Mesothelial cell of epicardium (in vitro differentiated cells): ENCODE data around the gene SPON1. TPM values are rescaled to one million over a fixed set of nuclear protein-coding genes. Genes with fewer than 3 reads are reported as not detected.

ENCODE experiments used
- DNase-seq, 2 experiments: peaks; one replicate each; pipeline ENCODE4 v3.0.0; 2021; ENCODE audit warnings: low spot score in 2 of 2; ENCODE audit not compliant: unreplicated experiment in 2 of 2
- H3K27ac Mint-ChIP-seq: 2 replicates; pipeline ENCODE4 v1.8.0; 2021; ENCODE audit warnings: mixed read lengths
- H3K27me3 Mint-ChIP-seq: 2 replicates; pipeline ENCODE4 v1.8.0; 2021; ENCODE audit warnings: low read depth, mixed read lengths
- H3K36me3 Mint-ChIP-seq: 2 replicates; pipeline ENCODE4 v1.8.0; 2021; ENCODE audit warnings: mixed read lengths
- H3K4me1 Mint-ChIP-seq: 2 replicates; pipeline ENCODE4 v1.8.0; 2021; ENCODE audit warnings: mixed read lengths
- H3K4me3 Mint-ChIP-seq: 2 replicates; pipeline ENCODE4 v1.8.0; 2021; ENCODE audit warnings: mild to moderate bottlenecking, moderate library complexity, mixed read lengths
- H3K9me3 Mint-ChIP-seq: 2 replicates; pipeline ENCODE4 v1.8.0; 2021; ENCODE audit warnings: mixed read lengths
- total RNA-seq: library from RNA; stranded (reverse); gene quantifications from 3 replicates; pipeline ENCODE4 v1.2.1, GENCODE V29; 2021
- TF ChIP-seq, protein P1 (sequence below): fragments of 200-600 bp; sonication (generic); IDR thresholded peaks from one replicate; pipeline ENCODE4 v1.5.0; 2021; ENCODE audit warnings: antibody characterized with exemption; ENCODE audit not compliant: unreplicated experiment

SPON1 gene
- total RNA-seq, 1 donor from 2014 or later = 30.9 TPM

DNA sequence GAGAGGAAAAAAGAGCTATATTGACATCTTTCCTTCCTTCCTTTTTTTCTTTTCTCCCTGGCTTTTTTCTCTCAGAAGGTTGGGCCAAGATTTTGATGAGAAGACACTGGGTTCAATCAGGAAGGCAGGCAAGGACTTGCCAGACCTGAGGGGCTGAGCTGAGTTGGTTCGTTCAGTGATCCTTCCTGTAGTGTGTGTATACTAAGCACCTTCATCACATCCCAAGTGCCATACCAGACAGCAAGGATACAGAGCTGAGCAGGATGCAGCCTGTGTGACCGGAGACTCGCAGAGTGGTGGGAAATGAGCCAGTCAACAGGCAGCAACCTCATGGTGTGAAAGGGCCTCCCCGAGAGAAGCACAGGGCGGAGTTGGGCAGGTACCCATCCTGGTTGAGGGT is 95.5 kb downstream of the SPON1 start:
- no peak for DNase-seq
- Mint-ChIP-seq H3K4me3 (no peak overlapping the region), H3K9me3 (peaks cover 5% of the 10 kb centered on the region), H3K4me1 (no peaks in the 10 kb centered on the region), H3K36me3 (no peaks in the 10 kb centered on the region), H3K27ac (no peak overlapping the region), H3K27me3 (peaks cover 4% of the 10 kb centered on the region)
- TF ChIP-seq, protein P1, sequence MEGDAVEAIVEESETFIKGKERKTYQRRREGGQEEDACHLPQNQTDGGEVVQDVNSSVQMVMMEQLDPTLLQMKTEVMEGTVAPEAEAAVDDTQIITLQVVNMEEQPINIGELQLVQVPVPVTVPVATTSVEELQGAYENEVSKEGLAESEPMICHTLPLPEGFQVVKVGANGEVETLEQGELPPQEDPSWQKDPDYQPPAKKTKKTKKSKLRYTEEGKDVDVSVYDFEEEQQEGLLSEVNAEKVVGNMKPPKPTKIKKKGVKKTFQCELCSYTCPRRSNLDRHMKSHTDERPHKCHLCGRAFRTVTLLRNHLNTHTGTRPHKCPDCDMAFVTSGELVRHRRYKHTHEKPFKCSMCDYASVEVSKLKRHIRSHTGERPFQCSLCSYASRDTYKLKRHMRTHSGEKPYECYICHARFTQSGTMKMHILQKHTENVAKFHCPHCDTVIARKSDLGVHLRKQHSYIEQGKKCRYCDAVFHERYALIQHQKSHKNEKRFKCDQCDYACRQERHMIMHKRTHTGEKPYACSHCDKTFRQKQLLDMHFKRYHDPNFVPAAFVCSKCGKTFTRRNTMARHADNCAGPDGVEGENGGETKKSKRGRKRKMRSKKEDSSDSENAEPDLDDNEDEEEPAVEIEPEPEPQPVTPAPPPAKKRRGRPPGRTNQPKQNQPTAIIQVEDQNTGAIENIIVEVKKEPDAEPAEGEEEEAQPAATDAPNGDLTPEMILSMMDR = no peak

DNA sequence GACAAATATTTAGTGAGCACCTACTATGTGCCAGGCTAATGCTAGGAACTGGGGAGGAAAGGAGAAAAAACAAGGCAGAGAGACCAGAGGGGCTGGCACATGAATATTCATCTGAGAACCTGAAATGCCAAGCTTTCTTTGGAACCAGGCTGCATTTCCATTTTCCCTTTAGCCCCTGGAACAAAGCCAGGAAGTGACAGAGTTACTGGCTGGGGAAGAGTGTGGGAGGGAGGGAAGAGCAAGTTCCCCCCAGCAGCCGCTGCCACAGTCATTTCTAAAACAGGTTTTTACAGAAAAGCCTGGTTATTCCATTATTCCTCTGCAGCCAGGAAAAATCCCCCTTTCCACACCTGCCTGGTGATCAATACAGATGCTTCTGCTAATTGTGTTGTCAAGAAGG is 97.0 kb downstream of the SPON1 start:
- DNase-seq = no peak
- H3K9me3 Mint-ChIP-seq = no peaks in the 10 kb centered on the region
- H3K27me3 Mint-ChIP-seq = peaks cover 8% of the 10 kb centered on the region
- TF ChIP-seq, protein P1 = no peak
- no peak overlapping the region for H3K27ac Mint-ChIP-seq
- H3K4me3 Mint-ChIP-seq = no peak overlapping the region
- no peaks in the 10 kb centered on the region for H3K36me3 Mint-ChIP-seq
- H3K4me1 Mint-ChIP-seq = no peaks in the 10 kb centered on the region

DNA sequence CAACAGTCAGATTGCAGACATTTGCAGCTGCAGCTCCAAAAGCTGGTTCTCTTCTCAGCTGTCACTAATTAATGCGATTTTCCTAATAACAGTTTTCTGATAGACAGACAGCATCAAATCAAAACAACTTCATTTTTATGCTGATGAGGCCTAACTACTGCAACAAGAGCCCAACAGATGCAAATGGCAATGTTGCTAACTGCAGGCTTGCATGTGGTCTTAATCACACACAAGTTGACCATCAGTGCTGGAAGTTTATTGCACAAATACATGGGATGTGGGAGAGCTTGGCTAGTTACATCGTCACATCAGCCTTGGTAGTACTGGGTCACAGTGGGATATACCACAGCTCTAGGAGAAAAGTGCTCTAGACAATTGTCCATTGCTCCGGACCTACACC is 99.2 kb downstream of the SPON1 start:
- H3K9me3 Mint-ChIP-seq = no peaks in the 10 kb centered on the region
- DNase-seq = no peak
- H3K4me1 Mint-ChIP-seq = no peaks in the 10 kb centered on the region
- H3K4me3 Mint-ChIP-seq = no peak overlapping the region
- no peaks in the 10 kb centered on the region for H3K36me3 Mint-ChIP-seq
- no peak overlapping the region for H3K27ac Mint-ChIP-seq
- TF ChIP-seq, protein P1 = no peak
- peaks cover 10% of the 10 kb centered on the region for H3K27me3 Mint-ChIP-seq

DNA sequence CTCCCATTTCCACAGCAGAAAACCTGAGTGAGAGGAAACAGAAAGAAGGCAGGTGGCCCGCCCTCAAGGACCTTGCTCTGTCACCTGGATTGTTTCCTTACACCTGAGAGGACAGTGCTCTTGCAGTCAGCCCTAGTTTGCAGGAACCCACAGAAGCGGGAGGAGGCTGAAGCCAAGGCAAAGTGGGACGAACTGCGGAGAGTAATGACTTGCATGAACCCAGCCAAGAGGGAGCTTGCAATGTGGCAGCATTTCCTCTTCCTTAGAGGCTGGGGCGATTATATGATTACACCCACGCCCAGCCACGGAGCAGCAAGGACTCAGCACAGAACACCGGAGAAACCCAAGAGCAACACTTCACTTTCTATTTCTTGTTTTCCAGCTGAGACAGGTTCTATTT is 102.6 kb downstream of the SPON1 start:
- Mint-ChIP-seq H3K36me3 (no peaks in the 10 kb centered on the region), H3K27ac (no peak overlapping the region), H3K4me3 (no peak overlapping the region), H3K4me1 (no peaks in the 10 kb centered on the region), H3K27me3 (peaks cover 7% of the 10 kb centered on the region), H3K9me3 (no peaks in the 10 kb centered on the region)
- DNase-seq = no peak
- TF ChIP-seq, protein P1 = no peak

DNA sequence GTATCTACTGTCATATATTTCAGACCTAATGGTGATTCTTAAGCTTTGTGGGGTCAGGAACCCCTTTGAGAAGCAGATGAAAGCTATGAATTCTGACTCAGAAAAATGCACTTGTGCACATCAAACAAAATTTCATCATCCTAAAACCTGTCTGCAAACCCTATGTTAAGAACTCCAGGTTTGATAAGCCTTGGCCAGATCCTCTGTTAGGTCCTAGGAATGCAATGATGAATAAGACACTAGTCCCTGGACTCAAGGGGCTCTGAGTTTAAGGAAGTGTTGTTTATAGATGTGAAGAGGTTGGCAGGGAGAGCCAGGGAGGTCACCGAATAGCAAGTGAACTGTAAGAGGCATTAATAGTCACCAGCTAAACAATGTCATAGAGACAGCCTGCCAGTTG is 103.2 kb downstream of the SPON1 start:
- Mint-ChIP-seq H3K36me3 (no peaks in the 10 kb centered on the region), H3K27ac (no peak overlapping the region), H3K4me3 (no peak overlapping the region), H3K9me3 (no peaks in the 10 kb centered on the region), H3K27me3 (peaks cover 7% of the 10 kb centered on the region), H3K4me1 (no peaks in the 10 kb centered on the region)
- TF ChIP-seq, protein P1 = no peak
- no peak for DNase-seq

DNA sequence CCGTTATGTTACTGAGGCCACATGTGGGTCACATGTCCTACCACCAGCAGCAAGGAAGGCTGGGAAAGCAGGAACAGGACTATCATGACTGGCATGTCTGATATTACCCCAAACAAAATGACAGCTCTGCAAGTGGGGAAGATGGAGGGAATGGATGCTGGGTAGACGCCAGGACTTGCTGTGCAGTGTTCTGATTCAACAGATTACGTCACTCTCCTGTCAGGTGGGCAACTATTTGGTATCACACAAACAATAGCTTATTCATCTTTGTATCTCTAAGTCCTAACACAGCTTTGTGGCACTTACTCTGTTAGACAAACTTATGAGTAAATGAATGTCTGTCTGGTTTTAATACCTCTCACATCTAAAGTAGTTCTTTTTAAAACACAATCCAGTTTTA is 105.2 kb downstream of the SPON1 start:
- Mint-ChIP-seq H3K9me3 (no peaks in the 10 kb centered on the region), H3K4me3 (no peak overlapping the region), H3K27me3 (peaks cover 6% of the 10 kb centered on the region), H3K27ac (no peak overlapping the region), H3K36me3 (no peaks in the 10 kb centered on the region), H3K4me1 (no peaks in the 10 kb centered on the region)
- no peak for DNase-seq
- TF ChIP-seq, protein P1 = no peak
